Transverse colon (tissue), 4 donors: ENCODE measurements around the gene MESP2. TPM values are rescaled to one million over a fixed set of nuclear protein-coding genes. Genes with fewer than 3 reads are reported as not detected.

ENCODE experiments used
- DNase-seq: peaks from one replicate; pipeline ENCODE4 v3.0.0-alpha.2; 2019
- H3K27ac ChIP-seq, 4 donors: fragments of 200-600 bp; sonication (generic); 2 replicates each; pipeline ENCODE4 v1.5.1; 2016 to 2018; ENCODE audit warnings: inconsistent platforms in 4 of 4
- H3K27me3 ChIP-seq: fragments of 200-600 bp; sonication (generic); 2 replicates; pipeline ENCODE4 v1.5.1; 2017; ENCODE audit warnings: inconsistent platforms
- H3K36me3 ChIP-seq, 4 donors: fragments of 200-600 bp; sonication (generic); 2 replicates each; pipeline ENCODE4 v1.5.1; 2017 to 2019; ENCODE audit warnings: inconsistent platforms in 4 of 4
- H3K4me1 ChIP-seq, 4 donors: fragments of 200-600 bp; sonication (generic); 2 replicates each; pipeline ENCODE4 v1.5.1; 2017 to 2020; ENCODE audit warnings: inconsistent platforms in 4 of 4
- H3K4me3 ChIP-seq, 4 donors: fragments of 200-600 bp; sonication (generic); 1 replicate in 1 of 4; 2 replicates in 3 of 4; pipeline versions ENCODE4 v1.5.1 to v1.6.1; 2017 to 2019; ENCODE audit warnings: inconsistent platforms in 4 of 4
- H3K9me3 ChIP-seq, 2 donors: fragments of 200-600 bp; sonication (generic); 2 replicates each; pipeline ENCODE4 v1.5.1; 2017 to 2019; ENCODE audit warnings: inconsistent platforms in 2 of 2
- EP300 ChIP-seq: sonication (generic); formaldehyde crosslinking; IDR thresholded peaks from one replicate; pipeline ENCODE4 v1.6.1; 2017; ENCODE audit warnings: antibody characterized with exemption, low read depth
- POLR2A ChIP-seq: fragments of 450-650 bp; IDR thresholded peaks from one replicate; pipeline ENCODE4 v1.6.1; 2016; ENCODE audit warnings: antibody characterized with exemption, mild to moderate bottlenecking, moderate library complexity
- POLR2AphosphoS5 ChIP-seq, 3 donors: sonication (generic); formaldehyde crosslinking; IDR thresholded peaks; one replicate each; pipeline ENCODE4 v1.6.1; 2016; ENCODE audit warnings: antibody characterized with exemption in 3 of 3
- WGBS, 2 donors: methylation state at CpG; one replicate each; pipeline ENCODE4 v1.1.5; 2018; ENCODE audit warnings: low coverage in 1 of 2; 5-methylcytosine and 5-hydroxymethylcytosine counted together
- in situ Hi-C, 4 donors: fragments of 200-750 bp; cut with MboI; loops; one replicate each; pipeline versions ENCODE4 v1.15.0 to v1.15.1; 2017; ENCODE audit warnings: low sequenced_read_pairs in 3 of 4, low pct_ligation_motif_present in 1 of 4, low pct_unique_long_range_greater_than_20kb in 1 of 4
- intact Hi-C: fragments of 100-400 bp; cut with DNase I; formaldehyde crosslinking; loops from one replicate; pipeline ENCODE4 v1.15.1; 2023; ENCODE audit warnings: low total_unique reads
- total RNA-seq, 4 donors: library from RNA; depleted of rRNA; stranded (reverse); fragments of >200 nt; gene quantifications; one replicate each; pipeline ENCODE4 v1.1.0, GENCODE V29; 2016
- TF ChIP-seq, protein P1 (sequence below), 5 experiments: fragments of 200-600 bp in 3 of 5; fragments of 450-650 bp in 2 of 5; sonication (generic) in 3 of 5; IDR thresholded peaks; 1 replicate in 2 of 5; 2 replicates in 3 of 5; pipeline ENCODE4 v1.5.1; 2016 to 2017; ENCODE audit warnings: antibody characterized with exemption in 5 of 5, inconsistent platforms in 3 of 5, mild to moderate bottlenecking in 2 of 5, moderate library complexity in 1 of 5

Gene MESP2
- total RNA-seq, 4 donors from 2014 or later: 0.64 to 0.96 TPM; not detected in 2

DNA sequence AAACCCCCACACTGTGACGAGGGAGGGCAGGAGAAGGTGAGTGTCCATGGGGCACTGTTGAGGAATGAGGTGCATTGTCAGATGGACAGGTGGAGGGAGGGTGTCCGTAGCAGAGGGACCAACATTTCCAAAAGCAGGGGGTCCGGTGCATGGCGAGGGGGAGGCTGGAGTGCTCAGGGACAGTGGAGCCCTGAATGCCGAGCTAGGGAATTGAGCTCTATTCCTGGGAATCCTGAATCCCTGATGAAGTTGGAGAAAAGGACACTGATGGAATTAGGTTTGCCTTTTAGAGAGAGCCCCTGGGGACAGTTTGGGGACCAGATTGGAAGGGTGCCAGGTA lies 46.4 kb downstream of the MESP2 start:
- in situ Hi-C loops (no loop called here), intact Hi-C loops (no loop called here)
- no peak for TF ChIP-seq POLR2A
- TF ChIP-seq, protein P1, sequence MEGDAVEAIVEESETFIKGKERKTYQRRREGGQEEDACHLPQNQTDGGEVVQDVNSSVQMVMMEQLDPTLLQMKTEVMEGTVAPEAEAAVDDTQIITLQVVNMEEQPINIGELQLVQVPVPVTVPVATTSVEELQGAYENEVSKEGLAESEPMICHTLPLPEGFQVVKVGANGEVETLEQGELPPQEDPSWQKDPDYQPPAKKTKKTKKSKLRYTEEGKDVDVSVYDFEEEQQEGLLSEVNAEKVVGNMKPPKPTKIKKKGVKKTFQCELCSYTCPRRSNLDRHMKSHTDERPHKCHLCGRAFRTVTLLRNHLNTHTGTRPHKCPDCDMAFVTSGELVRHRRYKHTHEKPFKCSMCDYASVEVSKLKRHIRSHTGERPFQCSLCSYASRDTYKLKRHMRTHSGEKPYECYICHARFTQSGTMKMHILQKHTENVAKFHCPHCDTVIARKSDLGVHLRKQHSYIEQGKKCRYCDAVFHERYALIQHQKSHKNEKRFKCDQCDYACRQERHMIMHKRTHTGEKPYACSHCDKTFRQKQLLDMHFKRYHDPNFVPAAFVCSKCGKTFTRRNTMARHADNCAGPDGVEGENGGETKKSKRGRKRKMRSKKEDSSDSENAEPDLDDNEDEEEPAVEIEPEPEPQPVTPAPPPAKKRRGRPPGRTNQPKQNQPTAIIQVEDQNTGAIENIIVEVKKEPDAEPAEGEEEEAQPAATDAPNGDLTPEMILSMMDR (IDR thresholded peaks at IDR 0.05): no peak
- no peak for TF ChIP-seq EP300
- TF ChIP-seq POLR2AphosphoS5 (IDR thresholded peaks at IDR 0.05): no peak
- Histone ChIP-seq H3K27ac (no peak overlapping the region), H3K4me3 (no peak overlapping the region), H3K9me3 (no peaks in the 10 kb centered on the region), H3K4me1 (peaks cover under 1 to 7% (median 3%) of the 10 kb centered on the region in 4 donors), H3K27me3 (peaks cover 2% of the 10 kb centered on the region), H3K36me3 (no peaks in the 10 kb centered on the region)
- no peak for DNase-seq
- 67 to 92% methylated on average over 5 of the region's 5 CpGs for WGBS, 2 donors

DNA sequence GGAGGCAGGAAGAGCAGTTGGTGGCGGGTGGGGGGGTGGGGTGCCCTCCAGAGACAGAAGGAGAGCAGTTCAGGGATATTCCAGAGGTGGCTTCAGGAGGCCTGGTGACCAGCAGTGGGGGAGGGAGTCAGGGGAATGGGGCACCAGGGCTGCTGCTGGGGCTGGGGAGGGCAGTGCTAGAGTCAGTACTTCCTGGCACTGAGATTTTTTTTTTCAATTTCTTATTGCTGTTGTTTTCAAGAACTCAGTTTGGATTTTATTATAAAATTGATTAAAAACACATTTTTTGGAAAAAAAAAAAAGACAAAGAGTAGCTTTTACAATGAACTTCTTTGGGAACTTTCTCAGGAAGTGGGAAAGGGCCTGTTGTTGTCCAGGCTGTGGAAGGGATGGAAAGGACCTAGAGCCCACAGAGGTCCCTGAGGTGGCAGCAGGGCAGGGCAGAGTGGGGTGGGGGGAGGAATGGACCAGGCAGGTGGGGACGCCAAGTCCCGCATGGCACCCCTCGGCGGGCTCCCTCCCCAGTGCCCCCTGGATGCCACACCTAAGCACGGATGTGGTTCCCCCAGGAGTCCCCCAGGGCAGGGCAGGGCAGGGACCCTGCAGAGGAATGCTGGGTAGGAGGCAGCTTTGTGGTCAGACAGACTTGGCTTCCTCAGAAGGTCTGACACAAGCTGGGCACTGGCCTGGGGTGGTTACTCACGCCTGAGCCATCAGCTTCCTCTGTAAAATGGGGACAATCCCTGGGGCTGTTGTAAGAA lies 47.0 kb downstream of the MESP2 start:
- Histone ChIP-seq H3K9me3 (no peaks in the 10 kb centered on the region), H3K4me3 (no peak overlapping the region), H3K4me1 (peaks cover 6 to 12% (median 9%) of the 10 kb centered on the region in 4 donors), H3K36me3 (no peaks in the 10 kb centered on the region), H3K27ac (no peak overlapping the region), H3K27me3 (peaks cover 2% of the 10 kb centered on the region)
- intact Hi-C loops: no loop called here
- DNase-seq: no peak
- WGBS, 2 donors: 67 to 82% methylated on average over 1 to 7 of the region's 7 CpGs
- in situ Hi-C loops: no loop called here
- TF ChIP-seq POLR2A (no peak), EP300 (no peak), POLR2AphosphoS5 (IDR thresholded peaks at IDR 0.05) (no peak)
- TF ChIP-seq, protein P1 (IDR thresholded peaks at IDR 0.05): no peak

GRCh38 chr15:89823836-89824606 lies 47.9 kb downstream of the MESP2 start:
- intact Hi-C loops (no loop called here), in situ Hi-C loops (no loop called here)

DNA sequence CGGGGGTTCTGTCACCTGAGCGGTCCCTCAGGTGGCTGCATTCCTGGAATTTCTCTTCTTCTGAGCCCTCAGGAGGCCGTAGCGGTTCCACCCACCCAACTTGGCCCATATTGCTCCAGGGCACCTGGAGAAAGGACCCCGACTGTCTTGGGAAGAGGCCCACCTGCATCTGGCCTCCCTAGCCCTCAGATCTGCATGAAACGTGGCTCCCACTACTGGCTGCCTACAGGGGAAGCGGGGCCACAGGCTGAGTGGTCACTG lies 48.4 kb downstream of the MESP2 start:
- no peak overlapping the region for H3K27ac ChIP-seq
- 85% methylated on average over 7 of the region's 7 CpGs; no CpG with 5 or more reads in 1 of the 2 donors for WGBS, 2 donors
- peaks cover 14 to 26% (median 18%) of the 10 kb centered on the region in 4 donors for H3K4me1 ChIP-seq

More at GRCh38 chr15:89823836-89824606, 47.9 kb downstream of the MESP2 start:
- Histone ChIP-seq H3K9me3 (no peaks in the 10 kb centered on the region), H3K36me3 (no peaks in the 10 kb centered on the region), H3K27ac (no peak overlapping the region), H3K4me3 (no peak overlapping the region), H3K4me1 (peaks cover 14 to 21% (median 17%) of the 10 kb centered on the region in 4 donors), H3K27me3 (peaks cover under 1% of the 10 kb centered on the region)
- TF ChIP-seq POLR2AphosphoS5 (IDR thresholded peaks at IDR 0.05) (no peak), EP300 (no peak), POLR2A (no peak)
- TF ChIP-seq, protein P1 (IDR thresholded peaks at IDR 0.05): no peak
- DNase-seq: no peak
- WGBS, 2 donors: 91% methylated on average over 16 of the region's 16 CpGs; no CpG with 5 or more reads in 1 of the 2 donors

More for the DNA sequence above, 48.4 kb downstream of the MESP2 start:
- in situ Hi-C loops (no loop called here), intact Hi-C loops (no loop called here)
- Histone ChIP-seq H3K4me3 (no peak overlapping the region), H3K9me3 (no peaks in the 10 kb centered on the region), H3K27me3 (no peaks in the 10 kb centered on the region), H3K36me3 (no peaks in the 10 kb centered on the region)
- no peak for DNase-seq
- no peak for TF ChIP-seq EP300
- TF ChIP-seq POLR2A: no peak
- no peak for TF ChIP-seq POLR2AphosphoS5 (IDR thresholded peaks at IDR 0.05)
- TF ChIP-seq, protein P1 (IDR thresholded peaks at IDR 0.05): no peak
